MM.1S (cell line): Measurements from ENCODE around the gene GFER.
"Not testable (repeated sequence)": the region's sequence is repeated elsewhere in the genome, so short reads cannot be mapped to it uniquely, and the experiment has no call there.

Source experiments
- DNase-seq: peaks from one replicate; pipeline ENCODE4 v3.0.0-alpha.2; 2015
- H2AFZ ChIP-seq: fragments of 300-600 bp; sonication (generic); 2 replicates; pipeline ENCODE4 v1.6.0; 2016; ENCODE audit warnings: antibody characterized with exemption, low read length
- H3F3A ChIP-seq: fragments of 300-600 bp; sonication (generic); 2 replicates; pipeline ENCODE4 v1.6.1; 2016; ENCODE audit warnings: mild to moderate bottlenecking, antibody characterized with exemption, low read length, moderate library complexity, mixed read lengths; ENCODE audit not compliant: insufficient read depth
- H3K27ac ChIP-seq: fragments of 300-600 bp; sonication (generic); 2 replicates; pipeline ENCODE4 v1.5.1; 2016; ENCODE audit warnings: mild to moderate bottlenecking, low read length
- H3K27me3 ChIP-seq: fragments of 300-600 bp; sonication (generic); replicated peaks from 2 replicates; pipeline ENCODE4 v1.6.0; 2016; ENCODE audit warnings: low read length; ENCODE audit not compliant: insufficient read depth
- H3K36me3 ChIP-seq: fragments of 300-600 bp; sonication (generic); replicated peaks from 2 replicates; pipeline ENCODE4 v1.6.1; 2016; ENCODE audit warnings: mild to moderate bottlenecking, low read length, mixed read lengths; ENCODE audit not compliant: insufficient read depth
- H3K4me1 ChIP-seq: fragments of 300-600 bp; sonication (generic); 2 replicates; pipeline ENCODE4 v1.6.1; 2016; ENCODE audit warnings: low read length, mixed read lengths
- H3K4me2 ChIP-seq: fragments of 300-600 bp; sonication (generic); 2 replicates; pipeline ENCODE4 v1.6.0; 2016; ENCODE audit warnings: low read depth, low read length
- H3K4me3 ChIP-seq: fragments of 300-600 bp; sonication (generic); 2 replicates; pipeline ENCODE4 v1.5.1; 2016; ENCODE audit warnings: low read length, mixed read lengths
- H3K79me2 ChIP-seq: fragments of 300-600 bp; sonication (generic); 2 replicates; pipeline ENCODE4 v1.6.1; 2016; ENCODE audit warnings: mixed run types, low read length, mixed read lengths
- H3K9ac ChIP-seq: fragments of 300-600 bp; sonication (generic); 2 replicates; pipeline ENCODE4 v1.6.1; 2016; ENCODE audit warnings: low read length, mixed read lengths
- H3K9me2 ChIP-seq: fragments of 300-600 bp; sonication (generic); replicated peaks from 2 replicates; pipeline ENCODE4 v1.6.1; 2016; ENCODE audit warnings: mild to moderate bottlenecking, low read length, mixed read lengths; ENCODE audit not compliant: insufficient read depth
- H3K9me3 ChIP-seq: fragments of 300-600 bp; sonication (generic); replicated peaks from 2 replicates; pipeline ENCODE4 v1.6.1; 2016; ENCODE audit warnings: mild to moderate bottlenecking, low read length, mixed read lengths; ENCODE audit not compliant: insufficient read depth
- H4K20me1 ChIP-seq: fragments of 300-600 bp; sonication (generic); 2 replicates; pipeline ENCODE4 v1.6.1; 2016; ENCODE audit warnings: mild to moderate bottlenecking, low read length, moderate library complexity, mixed read lengths; ENCODE audit not compliant: insufficient read depth
- CTCF ChIP-seq: fragments of 300-600 bp; sonication (generic); IDR thresholded peaks from 2 replicates; pipeline ENCODE4 v1.5.1; 2016; ENCODE audit warnings: antibody characterized with exemption, low read length, mixed read lengths
- EZH2 ChIP-seq: fragments of 300-600 bp; sonication (generic); optimal IDR thresholded peaks from 2 replicates; pipeline ENCODE3; 2017; ENCODE audit warnings: low read depth, mild to moderate bottlenecking, antibody characterized with exemption, low read length, mixed read lengths
- EZH2phosphoT487 ChIP-seq: fragments of 300-600 bp; sonication (generic); IDR thresholded peaks from 2 replicates; pipeline ENCODE4 v1.6.1; 2018; ENCODE audit warnings: antibody characterized with exemption, low read length

The GFER gene

DNA sequence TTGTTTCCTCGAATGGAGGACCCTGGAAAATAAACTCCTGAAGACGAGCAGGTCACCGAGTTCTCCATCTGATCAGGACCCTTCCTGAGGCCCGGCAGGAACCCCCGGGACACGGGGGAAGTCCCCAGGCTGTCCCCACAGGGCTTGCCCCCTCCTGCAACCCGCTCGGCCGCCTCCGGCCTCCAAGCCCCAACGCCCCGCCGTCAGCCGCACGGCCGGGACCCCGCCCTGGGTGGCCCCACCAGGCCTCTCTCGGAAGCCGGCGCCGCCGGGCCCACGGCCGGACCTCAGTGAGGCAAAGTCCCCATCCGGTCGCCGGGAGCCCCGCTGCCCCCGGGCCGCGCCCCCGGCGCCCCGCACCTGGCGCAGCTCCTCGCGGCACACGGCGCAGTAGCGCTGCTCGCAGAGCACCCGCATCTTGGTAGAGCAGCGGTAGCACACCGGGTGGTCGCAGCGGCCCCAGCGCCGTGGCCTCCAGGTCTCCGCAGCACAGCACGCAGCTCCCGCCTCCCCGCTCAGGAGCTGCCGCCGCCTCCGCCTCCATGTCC lies 25.2 kb downstream of the GFER start:
- peaks cover 60% of the 10 kb centered on the region for H3K79me2 ChIP-seq
- no peaks in the 10 kb centered on the region for H3F3A ChIP-seq
- TF ChIP-seq EZH2 (no peak), CTCF (no peak), EZH2phosphoT487 (no peak)
- H3K4me2 ChIP-seq: peak overlapping the region; percentile 96
- peak overlapping the region; percentile 92 for H3K4me3 ChIP-seq
- no peaks in the 10 kb centered on the region for H3K36me3 ChIP-seq
- peak overlapping the region; percentile 47; the same call in 1 of the 2 replicates for H3K27ac ChIP-seq
- no peaks in the 10 kb centered on the region for H3K27me3 ChIP-seq
- peaks cover 17% of the 10 kb centered on the region; the same call in 1 of the 2 replicates for H3K4me1 ChIP-seq
- H4K20me1 ChIP-seq: peaks cover 6% of the 10 kb centered on the region; the same call in 1 of the 2 replicates
- no peaks in the 10 kb centered on the region for H3K9me3 ChIP-seq
- DNase-seq: peak; percentile 22
- H3K9me2 ChIP-seq: no peaks in the 10 kb centered on the region
- H3K9ac ChIP-seq: peak overlapping the region; percentile 89
- peak overlapping the region; percentile 17; the same call in 1 of the 2 replicates for H2AFZ ChIP-seq

DNA sequence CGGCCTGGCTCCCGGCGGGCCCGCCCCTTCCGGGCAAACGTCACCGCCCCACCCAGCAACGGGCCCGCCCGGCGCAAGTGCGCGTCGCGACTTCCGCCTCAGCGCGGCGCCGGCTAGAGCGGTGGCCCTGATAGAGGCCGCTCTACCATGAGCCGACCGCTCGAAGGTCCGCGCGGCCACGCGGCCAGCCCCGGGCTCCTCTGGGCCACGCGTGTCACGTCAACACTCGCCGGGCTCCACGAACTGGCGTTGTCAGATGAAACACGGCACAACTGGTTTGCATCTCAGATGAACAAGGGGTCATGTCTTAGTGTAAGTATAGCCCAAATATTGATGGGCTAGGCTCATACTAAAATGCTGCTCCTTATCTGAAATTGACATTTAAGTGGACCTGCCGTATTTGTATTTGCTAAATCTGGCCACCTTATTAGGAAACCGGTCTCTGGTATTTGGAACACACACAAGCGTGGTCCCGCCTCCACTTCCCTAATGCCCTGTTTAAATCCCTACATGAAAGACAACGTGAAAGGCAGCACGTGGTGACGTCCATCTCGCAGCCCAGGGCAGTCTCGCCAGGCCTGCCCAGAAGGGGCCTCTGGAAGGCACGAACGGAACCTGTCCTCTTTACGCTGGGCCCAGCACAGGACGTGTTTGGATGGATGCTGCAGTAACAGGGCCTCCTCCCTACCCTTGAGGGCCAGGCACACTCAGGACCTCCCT lies 26.0 kb downstream of the GFER start, which contains the start of gene ZNF598:
ZNF598 (minus strand) TSS at position 31 of the 720 bp plus-strand sequence.
- Histone ChIP-seq H3K9me2 (no peaks in the 10 kb centered on the region), H3K27me3 (no peaks in the 10 kb centered on the region), H2AFZ (peak within 1 kb of the TSS; percentile 66), H3K36me3 (no peaks in the 10 kb centered on the region), H3K4me1 (peaks cover 17% of the 10 kb centered on the region; the same call in 1 of the 2 replicates), H3F3A (no peaks in the 10 kb centered on the region), H3K9me3 (no peaks in the 10 kb centered on the region), H3K9ac (peak within 1 kb of the TSS; percentile 89), H4K20me1 (peaks cover 6% of the 10 kb centered on the region; the same call in 1 of the 2 replicates), H3K27ac (peak within 1 kb of the TSS; percentile 47; the same call in 1 of the 2 replicates), H3K79me2 (peaks cover 53% of the 10 kb centered on the region), H3K4me3 (peak within 1 kb of the TSS; percentile 92), H3K4me2 (peak within 1 kb of the TSS; percentile 96)
- peak; percentile 91 for DNase-seq
- no peak for TF ChIP-seq EZH2
- TF ChIP-seq EZH2phosphoT487: no peak
- no peak for TF ChIP-seq CTCF

- not testable (repeated sequence) for H3K9ac ChIP-seq, DNase-seq, H3K27ac ChIP-seq
These were observed 27.7 kb downstream of the GFER start for GRCh38 chr16:2011726-2012125.

More at GRCh38 chr16:2011726-2012125, 27.7 kb downstream of the GFER start:
- H3K4me2 ChIP-seq, H3F3A ChIP-seq, H3K4me3 ChIP-seq, H3K36me3 ChIP-seq, H3K27me3 ChIP-seq, H3K9me2 ChIP-seq, H4K20me1 ChIP-seq, H3K9me3 ChIP-seq, H2AFZ ChIP-seq: not testable (repeated sequence)
- Histone ChIP-seq H3K79me2 (peaks cover 35% of the 10 kb centered on the region), H3K4me1 (peaks cover 17% of the 10 kb centered on the region; the same call in 1 of the 2 replicates)
